ENCODE measurements around the gene TM2D3. TPM values are rescaled to one million over a fixed set of nuclear protein-coding genes. Genes with fewer than 3 reads are reported as not detected.
A peak's percentile ranks its signal among the peaks of the same experiment; 100 is the strongest.

Gene TM2D3
- total and polyA plus RNA-seq, 4 experiments from 2014 or later: 35.1 to 92.9 (median 63.3) TPM

DNA sequence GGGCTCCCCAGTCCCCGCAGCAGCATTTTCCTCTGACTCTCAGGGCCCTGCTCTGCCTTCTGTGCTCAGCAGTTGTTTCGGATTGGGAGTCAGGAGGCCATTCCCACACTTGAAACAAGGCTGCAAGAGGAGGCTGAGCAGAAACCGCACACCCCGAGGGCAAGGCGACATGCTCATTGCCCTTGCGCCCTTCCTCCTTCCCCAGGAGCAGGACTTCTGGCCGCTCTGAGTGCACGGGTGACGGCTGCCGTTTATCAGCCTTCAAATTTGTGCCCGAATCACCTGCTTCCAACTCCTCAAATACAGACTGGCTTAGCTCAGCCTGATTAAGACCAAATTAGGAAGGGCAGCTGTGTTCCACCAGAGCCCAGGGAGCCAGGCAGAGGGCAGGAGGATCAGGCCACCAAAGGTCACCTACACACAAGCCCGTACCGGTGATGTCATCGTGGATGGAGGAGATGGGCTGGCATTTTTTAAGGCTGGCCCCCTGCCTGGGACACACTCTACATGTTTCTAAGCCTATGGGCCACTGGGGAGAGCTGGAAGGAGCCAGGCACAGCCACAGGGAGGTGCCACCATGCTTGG, 38.1 kb downstream of the TM2D3 start:
- no peaks in the 10 kb centered on the region for H3K36me3 ChIP-seq (ENCODE audit: insufficient read depth, low read length)
- H3K27ac Mint-ChIP-seq: no peak overlapping the region
- CTCF ChIA-PET (ENCODE audit: partially characterized antibody): no interaction called here
- peaks cover 0 to 4% (median 0%) of the 10 kb centered on the region in 4 donors for H3K4me1 Mint-ChIP-seq
- no peaks in the 10 kb centered on the region for H3K27me3 Mint-ChIP-seq
- no peaks in the 10 kb centered on the region for H3K9me3 Mint-ChIP-seq
- H3K4me3 ChIP-seq (ENCODE audit: low read length in 2 of 2): no peak overlapping the region
- H3K27me3 ChIP-seq (ENCODE audit: insufficient read depth, low read length): no peaks in the 10 kb centered on the region
- H3K36me3 Mint-ChIP-seq: peaks cover 3 to 7% of the 10 kb centered on the region in 2 donors
- POLR2A ChIA-PET (ENCODE audit: partially characterized antibody): no interaction called here
- H3K9me3 ChIP-seq (ENCODE audit: control insufficient read depth in 1 of 2, low read length in 2 of 2): no peaks in the 10 kb centered on the region
- H3K4me3 Mint-ChIP-seq: no peak overlapping the region
- intact Hi-C loops (cut with micrococcal nuclease): no loop called here
- DNase-seq: no peak
- H3K27ac ChIP-seq (ENCODE audit: low read depth, low read length): no peak overlapping the region
- H3K4me1 ChIP-seq (ENCODE audit: insufficient read depth, low read length): no peaks in the 10 kb centered on the region

DNA sequence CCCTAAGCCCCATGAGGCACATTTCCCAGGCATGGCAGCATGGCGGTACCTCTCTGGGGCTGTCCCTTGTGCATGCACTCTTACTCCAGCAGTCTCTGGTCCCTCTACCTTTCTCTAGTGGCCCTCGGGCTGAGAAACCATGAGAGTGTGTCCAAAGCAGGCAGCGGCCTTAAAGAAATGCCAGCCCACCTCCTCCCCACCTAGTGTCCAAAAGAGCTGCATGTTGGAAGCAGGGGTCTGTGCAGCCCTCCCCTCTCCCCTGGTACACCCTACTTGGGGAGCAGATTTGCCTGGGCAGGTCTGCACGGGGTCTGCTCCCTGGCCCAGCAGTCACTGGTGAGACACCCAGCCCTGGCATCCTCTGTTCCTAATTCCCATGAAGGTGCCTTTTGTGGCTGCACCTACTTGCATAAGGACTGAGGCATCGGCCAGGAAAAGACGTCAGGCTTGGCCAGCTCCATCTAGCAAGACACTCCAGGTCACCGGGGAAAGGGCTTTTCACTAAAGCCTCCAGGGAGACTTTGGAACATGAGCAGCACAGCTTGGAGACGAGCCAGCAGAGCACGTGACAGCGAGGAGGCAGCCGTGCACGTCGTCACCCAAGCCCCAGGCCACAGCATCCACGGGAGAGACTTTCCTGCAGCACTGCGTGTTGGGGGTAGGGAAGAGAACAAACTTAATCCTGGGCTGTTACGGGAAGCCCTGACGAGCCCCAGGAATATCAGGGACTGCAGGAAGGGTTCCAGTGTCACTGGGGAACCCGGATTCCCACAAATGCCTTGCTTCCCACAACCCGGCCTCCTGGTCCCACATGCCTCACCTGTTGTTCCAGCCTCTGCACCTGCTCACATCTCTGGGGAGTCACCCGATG, 38.8 kb downstream of the TM2D3 start:
- peaks cover 3 to 7% of the 10 kb centered on the region in 2 donors for H3K36me3 Mint-ChIP-seq
- no peak overlapping the region for H3K4me3 ChIP-seq (ENCODE audit: low read length in 2 of 2)
- no peak overlapping the region for H3K27ac ChIP-seq (ENCODE audit: low read depth, low read length)
- H3K36me3 ChIP-seq (ENCODE audit: insufficient read depth, low read length): no peaks in the 10 kb centered on the region
- CTCF ChIA-PET (ENCODE audit: partially characterized antibody): no interaction called here
- H3K9me3 ChIP-seq (ENCODE audit: control insufficient read depth in 1 of 2, low read length in 2 of 2): no peaks in the 10 kb centered on the region
- POLR2A ChIA-PET (ENCODE audit: partially characterized antibody): no interaction called here
- DNase-seq: no peak
- H3K4me1 ChIP-seq (ENCODE audit: insufficient read depth, low read length): no peaks in the 10 kb centered on the region
- intact Hi-C loops (cut with micrococcal nuclease): no loop called here
- no peaks in the 10 kb centered on the region for H3K9me3 Mint-ChIP-seq
- peaks cover 0 to 4% (median 0%) of the 10 kb centered on the region in 4 donors for H3K4me1 Mint-ChIP-seq
- H3K27ac Mint-ChIP-seq: no peak overlapping the region
- H3K4me3 Mint-ChIP-seq: no peak overlapping the region
- no peaks in the 10 kb centered on the region for H3K27me3 Mint-ChIP-seq
- H3K27me3 ChIP-seq (ENCODE audit: insufficient read depth, low read length): no peaks in the 10 kb centered on the region

DNA sequence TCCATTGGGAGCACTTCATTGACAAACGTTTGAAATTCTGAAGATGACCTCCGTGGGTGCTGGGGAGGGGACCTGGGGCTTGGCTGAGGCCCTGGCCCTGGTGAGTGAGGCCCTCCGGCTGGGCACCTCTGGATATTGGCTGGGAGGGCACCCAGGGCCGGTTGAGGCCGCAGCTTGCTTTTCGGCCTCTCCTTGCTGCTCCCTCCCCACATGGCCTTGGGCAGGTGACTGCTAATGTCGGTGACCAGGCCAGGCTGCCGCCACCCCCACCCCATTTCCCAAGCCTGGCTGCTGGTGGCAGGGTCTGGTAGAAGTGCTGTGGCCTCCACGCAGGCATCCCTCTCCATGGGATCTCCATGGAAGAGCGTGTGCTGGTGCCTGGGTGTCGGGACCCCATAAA, 39.5 kb downstream of the TM2D3 start:
- H3K4me1 ChIP-seq (ENCODE audit: insufficient read depth, low read length): no peaks in the 10 kb centered on the region
- POLR2A ChIA-PET (ENCODE audit: partially characterized antibody): no interaction called here
- no peak overlapping the region for H3K4me3 Mint-ChIP-seq
- no peaks in the 10 kb centered on the region for H3K27me3 Mint-ChIP-seq
- H3K27ac ChIP-seq (ENCODE audit: low read depth, low read length): no peak overlapping the region
- CTCF ChIA-PET (ENCODE audit: partially characterized antibody): no interaction called here
- no peaks in the 10 kb centered on the region for H3K9me3 Mint-ChIP-seq
- intact Hi-C loops (cut with micrococcal nuclease): no loop called here
- no peaks in the 10 kb centered on the region for H3K36me3 ChIP-seq (ENCODE audit: insufficient read depth, low read length)
- DNase-seq: no peak
- no peaks in the 10 kb centered on the region for H3K27me3 ChIP-seq (ENCODE audit: insufficient read depth, low read length)
- H3K9me3 ChIP-seq (ENCODE audit: control insufficient read depth in 1 of 2, low read length in 2 of 2): no peaks in the 10 kb centered on the region
- no peak overlapping the region for H3K4me3 ChIP-seq (ENCODE audit: low read length in 2 of 2)
- peaks cover 0 to 4% (median 0%) of the 10 kb centered on the region in 4 donors for H3K4me1 Mint-ChIP-seq
- peaks cover 0 to 4% of the 10 kb centered on the region in 2 donors for H3K36me3 Mint-ChIP-seq
- no peak overlapping the region for H3K27ac Mint-ChIP-seq

DNA sequence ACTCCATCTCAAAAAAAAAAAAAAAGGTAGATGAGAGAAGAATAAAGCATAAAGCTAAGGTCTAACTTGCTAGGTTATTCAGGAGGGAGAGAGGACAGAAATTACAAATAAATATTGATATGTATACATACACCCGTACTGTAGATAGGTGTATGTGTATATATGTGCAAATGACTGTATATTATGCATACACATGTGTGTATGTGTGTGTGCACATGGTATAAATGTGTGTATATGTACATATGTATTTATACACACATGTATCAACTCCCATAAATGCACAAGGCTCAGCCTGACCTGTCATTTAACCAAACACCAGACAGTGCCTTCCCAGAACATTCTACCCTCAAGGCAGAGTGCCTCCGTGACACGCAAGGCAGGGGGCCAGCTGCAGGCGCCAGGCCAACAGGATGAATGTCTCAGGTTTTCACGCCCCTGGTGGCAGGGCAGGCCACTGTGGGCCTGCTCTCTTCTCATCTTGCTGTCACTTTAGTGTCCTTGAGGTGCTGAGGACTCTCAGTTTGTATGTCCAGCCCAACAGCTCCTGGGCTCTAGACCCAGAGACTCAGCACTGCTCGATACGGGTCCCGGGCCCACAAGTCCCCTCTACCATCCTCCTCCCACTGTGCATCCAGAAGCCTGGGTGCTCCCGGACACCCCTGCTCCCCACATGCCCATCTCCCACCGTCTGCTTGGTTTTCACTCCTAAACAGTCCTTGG, 40.4 kb downstream of the TM2D3 start:
- no peaks in the 10 kb centered on the region for H3K9me3 ChIP-seq (ENCODE audit: control insufficient read depth in 1 of 2, low read length in 2 of 2)
- no peak overlapping the region for H3K27ac ChIP-seq (ENCODE audit: low read depth, low read length)
- intact Hi-C loops (cut with micrococcal nuclease): no loop called here
- H3K36me3 Mint-ChIP-seq: no peaks in the 10 kb centered on the region
- ChIA-PET CTCF (ENCODE audit: partially characterized antibody) (no interaction called here), POLR2A (ENCODE audit: partially characterized antibody) (no interaction called here)
- no peak overlapping the region for H3K4me3 ChIP-seq (ENCODE audit: low read length in 2 of 2)
- peak overlapping the region in 1 of 7 donors; percentile 69 for H3K27ac Mint-ChIP-seq
- H3K4me1 ChIP-seq (ENCODE audit: insufficient read depth, low read length): no peaks in the 10 kb centered on the region
- no peaks in the 10 kb centered on the region for H3K4me1 Mint-ChIP-seq
- DNase-seq: no peak
- H3K27me3 Mint-ChIP-seq: no peaks in the 10 kb centered on the region
- no peaks in the 10 kb centered on the region for H3K27me3 ChIP-seq (ENCODE audit: insufficient read depth, low read length)
- no peaks in the 10 kb centered on the region for H3K36me3 ChIP-seq (ENCODE audit: insufficient read depth, low read length)
- H3K4me3 Mint-ChIP-seq: no peak overlapping the region
- no peaks in the 10 kb centered on the region for H3K9me3 Mint-ChIP-seq

DNA sequence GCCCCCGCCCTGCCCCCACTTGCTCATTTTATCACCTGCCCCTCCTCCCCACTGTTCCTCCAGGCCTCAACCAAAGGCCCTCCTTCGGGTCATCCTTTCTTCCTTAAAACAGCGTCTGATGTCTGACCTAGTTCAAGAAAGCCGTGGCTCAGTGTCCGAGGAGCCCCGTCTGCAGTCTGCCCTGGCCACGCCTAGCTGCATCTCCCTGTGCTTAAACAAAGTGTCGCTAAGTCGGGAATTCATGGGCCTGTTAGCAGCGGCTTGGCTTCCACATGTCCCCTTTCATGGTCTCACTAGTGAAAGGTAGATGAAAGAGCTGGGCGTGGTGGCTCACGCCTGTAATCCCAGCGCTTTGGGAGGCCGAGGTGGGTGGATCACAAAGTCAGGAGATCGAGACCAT, 41.2 kb downstream of the TM2D3 start:
- Histone ChIP-seq H3K4me1 (ENCODE audit: insufficient read depth, low read length) (no peaks in the 10 kb centered on the region), H3K4me3 (ENCODE audit: low read length in 2 of 2) (no peak overlapping the region), H3K9me3 (ENCODE audit: control insufficient read depth in 1 of 2, low read length in 2 of 2) (no peaks in the 10 kb centered on the region), H3K36me3 (ENCODE audit: insufficient read depth, low read length) (no peaks in the 10 kb centered on the region), H3K27me3 (ENCODE audit: insufficient read depth, low read length) (no peaks in the 10 kb centered on the region), H3K27ac (ENCODE audit: low read depth, low read length) (no peak overlapping the region)
- POLR2A ChIA-PET (ENCODE audit: partially characterized antibody): no interaction called here
- no peaks in the 10 kb centered on the region for H3K36me3 Mint-ChIP-seq
- intact Hi-C loops (cut with micrococcal nuclease): no loop called here
- no peaks in the 10 kb centered on the region for H3K9me3 Mint-ChIP-seq
- CTCF ChIA-PET (ENCODE audit: partially characterized antibody): no interaction called here
- H3K27ac Mint-ChIP-seq: no peak overlapping the region
- no peaks in the 10 kb centered on the region for H3K4me1 Mint-ChIP-seq
- no peaks in the 10 kb centered on the region for H3K27me3 Mint-ChIP-seq
- no peak for DNase-seq
- no peak overlapping the region for H3K4me3 Mint-ChIP-seq

DNA sequence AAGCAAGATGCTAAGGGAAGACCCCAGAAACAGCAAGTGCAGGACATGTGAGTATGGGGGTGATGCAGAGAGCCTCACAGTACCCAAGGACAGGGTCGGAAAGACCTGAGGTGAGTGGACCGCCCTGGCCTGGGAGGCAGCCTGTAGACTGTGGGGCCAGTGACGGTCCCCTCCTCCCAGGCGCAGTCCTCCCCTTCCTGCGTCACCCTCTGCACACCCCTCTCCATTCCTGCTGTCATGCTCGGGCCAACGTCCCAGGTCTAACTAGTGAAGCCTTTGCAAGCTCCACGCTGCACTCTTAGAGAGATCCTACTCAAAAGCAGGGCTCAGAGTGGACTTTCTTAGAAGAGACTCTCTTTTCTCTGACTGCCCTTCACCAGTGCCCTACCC, 41.6 kb downstream of the TM2D3 start:
- ChIA-PET CTCF (ENCODE audit: partially characterized antibody) (no interaction called here), POLR2A (ENCODE audit: partially characterized antibody) (no interaction called here)
- no peak for DNase-seq
- Histone ChIP-seq H3K4me3 (ENCODE audit: low read length in 2 of 2) (no peak overlapping the region), H3K27ac (ENCODE audit: low read depth, low read length) (no peak overlapping the region), H3K9me3 (ENCODE audit: control insufficient read depth in 1 of 2, low read length in 2 of 2) (no peaks in the 10 kb centered on the region), H3K27me3 (ENCODE audit: insufficient read depth, low read length) (no peaks in the 10 kb centered on the region), H3K36me3 (ENCODE audit: insufficient read depth, low read length) (no peaks in the 10 kb centered on the region), H3K4me1 (ENCODE audit: insufficient read depth, low read length) (no peaks in the 10 kb centered on the region)
- no peak overlapping the region for H3K4me3 Mint-ChIP-seq
- no peaks in the 10 kb centered on the region for H3K27me3 Mint-ChIP-seq
- peaks cover 0 to 1% (median 0%) of the 10 kb centered on the region in 8 donors for H3K9me3 Mint-ChIP-seq
- no peak overlapping the region for H3K27ac Mint-ChIP-seq
- intact Hi-C loops (cut with micrococcal nuclease): no loop called here
- H3K36me3 Mint-ChIP-seq: no peaks in the 10 kb centered on the region
- no peaks in the 10 kb centered on the region for H3K4me1 Mint-ChIP-seq

DNA sequence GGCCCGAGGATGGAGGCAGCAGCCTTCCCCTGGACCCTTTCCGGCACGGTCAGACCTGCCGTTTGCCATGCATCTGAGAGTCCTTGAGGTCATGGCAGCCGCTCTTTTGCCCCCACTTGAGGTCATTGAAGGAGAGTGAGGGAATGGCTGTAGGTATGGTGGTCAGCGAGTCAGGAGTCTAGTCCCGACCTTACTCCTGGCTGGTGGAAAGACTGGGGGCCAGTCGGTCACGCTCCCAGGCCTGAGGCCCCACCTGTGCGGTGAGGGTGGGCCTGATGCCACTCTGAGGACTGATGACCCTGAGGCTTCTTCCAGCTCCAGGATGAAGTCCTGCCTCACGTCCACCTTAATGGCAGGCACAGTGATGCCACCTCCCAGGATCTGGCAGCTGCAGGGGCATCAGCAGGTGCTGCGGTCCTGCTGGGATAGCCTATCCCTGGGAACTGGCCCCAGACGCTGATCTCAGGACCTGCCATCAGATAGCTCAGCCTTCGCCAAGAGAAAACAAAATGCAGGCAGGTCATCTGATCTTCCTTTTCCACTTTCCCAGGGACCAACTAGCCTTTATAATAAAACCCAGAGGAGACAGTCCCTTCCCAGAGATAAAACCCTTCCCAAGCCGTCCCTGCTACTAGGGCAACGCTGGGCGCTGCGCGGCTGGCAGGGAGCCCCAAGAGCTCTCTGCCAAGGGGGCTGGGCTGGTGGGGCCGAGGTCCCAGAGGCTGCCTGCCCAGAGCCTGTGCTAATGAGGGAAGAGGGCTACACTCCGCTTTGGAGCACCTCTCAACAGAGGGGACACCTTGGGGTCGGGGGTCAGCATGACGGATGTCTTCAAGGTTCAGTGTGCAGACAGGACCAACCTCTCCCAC, 42.2 kb downstream of the TM2D3 start:
- CTCF ChIA-PET (ENCODE audit: partially characterized antibody): no interaction called here

More for the DNA sequence above, 42.2 kb downstream of the TM2D3 start:
- intact Hi-C loops (cut with micrococcal nuclease): no loop called here
- Mint-ChIP-seq H3K27me3 (no peaks in the 10 kb centered on the region), H3K36me3 (no peaks in the 10 kb centered on the region), H3K27ac (no peak overlapping the region), H3K4me1 (no peaks in the 10 kb centered on the region), H3K9me3 (peaks cover 0 to 2% (median 0%) of the 10 kb centered on the region in 8 donors), H3K4me3 (no peak overlapping the region)
- no peak overlapping the region for H3K27ac ChIP-seq (ENCODE audit: low read depth, low read length)
- H3K4me3 ChIP-seq (ENCODE audit: low read length in 2 of 2): no peak overlapping the region
- no peak for DNase-seq
- POLR2A ChIA-PET (ENCODE audit: partially characterized antibody): no interaction called here
- H3K4me1 ChIP-seq (ENCODE audit: insufficient read depth, low read length): no peaks in the 10 kb centered on the region
- H3K27me3 ChIP-seq (ENCODE audit: insufficient read depth, low read length): no peaks in the 10 kb centered on the region
- no peaks in the 10 kb centered on the region for H3K9me3 ChIP-seq (ENCODE audit: control insufficient read depth in 1 of 2, low read length in 2 of 2)
- no peaks in the 10 kb centered on the region for H3K36me3 ChIP-seq (ENCODE audit: insufficient read depth, low read length)
